Suprapubic skin (tissue), 4 donors: ENCODE data around the gene ACTL10.

Experiments used
- EP300 ChIP-seq: sonication (generic); formaldehyde crosslinking; IDR thresholded peaks from one replicate; pipeline ENCODE4 v1.6.1; 2017; ENCODE audit warnings: antibody characterized with exemption
- POLR2A ChIP-seq, 2 donors: fragments of 450-650 bp; IDR thresholded peaks; one replicate each; pipeline ENCODE4 v1.6.1; 2017; ENCODE audit warnings: antibody characterized with exemption in 2 of 2, mild to moderate bottlenecking in 2 of 2, moderate library complexity in 2 of 2
- POLR2AphosphoS5 ChIP-seq, 3 donors: sonication (generic); formaldehyde crosslinking; IDR thresholded peaks; one replicate each; pipeline ENCODE4 v1.6.1; 2017; ENCODE audit warnings: antibody characterized with exemption in 3 of 3
- TF ChIP-seq, protein P1 (sequence below), 2 donors: fragments of 200-600 bp in 1 of 2; fragments of 450-650 bp in 1 of 2; sonication (generic) in 1 of 2; IDR thresholded peaks; one replicate each; pipeline ENCODE4 v1.5.1; 2016 to 2019; ENCODE audit warnings: antibody characterized with exemption in 2 of 2, mild to moderate bottlenecking in 1 of 2, moderate library complexity in 1 of 2

DNA sequence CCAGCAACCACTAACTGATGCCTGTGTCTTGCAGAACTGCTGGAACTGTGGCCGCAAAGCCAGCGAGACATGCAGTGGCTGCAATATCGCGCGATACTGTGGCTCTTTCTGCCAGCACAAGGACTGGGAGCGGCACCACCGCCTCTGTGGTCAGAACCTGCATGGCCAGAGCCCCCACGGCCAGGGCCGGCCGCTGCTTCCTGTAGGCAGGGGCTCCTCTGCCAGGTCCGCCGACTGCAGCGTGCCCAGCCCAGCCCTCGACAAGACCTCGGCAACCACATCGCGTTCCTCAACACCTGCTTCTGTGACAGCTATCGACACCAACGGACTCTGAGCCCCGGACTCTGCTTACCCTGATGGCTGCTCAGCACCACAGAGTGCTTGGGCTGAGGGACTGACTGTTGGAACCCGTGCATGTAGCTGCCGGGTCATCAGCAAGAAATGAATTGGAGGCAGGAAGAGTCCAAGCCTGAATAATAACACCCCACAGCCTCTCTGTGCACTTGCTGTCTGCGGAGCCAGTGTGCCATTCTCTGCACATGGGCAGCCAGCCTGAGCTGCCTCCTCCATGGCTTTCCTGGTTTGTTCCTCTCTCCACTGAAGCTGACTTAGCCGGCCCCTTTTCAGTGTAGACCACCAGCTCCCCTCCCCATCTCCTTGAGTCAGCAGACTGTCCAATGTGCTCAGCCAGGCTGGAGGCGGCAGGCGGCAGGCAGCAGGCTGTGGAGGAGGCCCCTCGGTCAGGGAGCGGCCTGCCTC is 22.3 kb upstream of the ACTL10 start:
- no peak for TF ChIP-seq POLR2A (IDR thresholded peaks at IDR 0.05)
- TF ChIP-seq, protein P1, sequence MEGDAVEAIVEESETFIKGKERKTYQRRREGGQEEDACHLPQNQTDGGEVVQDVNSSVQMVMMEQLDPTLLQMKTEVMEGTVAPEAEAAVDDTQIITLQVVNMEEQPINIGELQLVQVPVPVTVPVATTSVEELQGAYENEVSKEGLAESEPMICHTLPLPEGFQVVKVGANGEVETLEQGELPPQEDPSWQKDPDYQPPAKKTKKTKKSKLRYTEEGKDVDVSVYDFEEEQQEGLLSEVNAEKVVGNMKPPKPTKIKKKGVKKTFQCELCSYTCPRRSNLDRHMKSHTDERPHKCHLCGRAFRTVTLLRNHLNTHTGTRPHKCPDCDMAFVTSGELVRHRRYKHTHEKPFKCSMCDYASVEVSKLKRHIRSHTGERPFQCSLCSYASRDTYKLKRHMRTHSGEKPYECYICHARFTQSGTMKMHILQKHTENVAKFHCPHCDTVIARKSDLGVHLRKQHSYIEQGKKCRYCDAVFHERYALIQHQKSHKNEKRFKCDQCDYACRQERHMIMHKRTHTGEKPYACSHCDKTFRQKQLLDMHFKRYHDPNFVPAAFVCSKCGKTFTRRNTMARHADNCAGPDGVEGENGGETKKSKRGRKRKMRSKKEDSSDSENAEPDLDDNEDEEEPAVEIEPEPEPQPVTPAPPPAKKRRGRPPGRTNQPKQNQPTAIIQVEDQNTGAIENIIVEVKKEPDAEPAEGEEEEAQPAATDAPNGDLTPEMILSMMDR (IDR thresholded peaks at IDR 0.05), result no peak
- TF ChIP-seq EP300, result no peak
- no peak for TF ChIP-seq POLR2AphosphoS5 (IDR thresholded peaks at IDR 0.05)
